ENCODE measurements around the gene ASPRV1. TPM values are rescaled to one million over a fixed set of nuclear protein-coding genes. Genes with fewer than 3 reads are reported as not detected.

Gene ASPRV1
- total and polyA plus RNA-seq, 2 experiments from 2014 or later: 0.73 TPM; not detected in 1

DNA sequence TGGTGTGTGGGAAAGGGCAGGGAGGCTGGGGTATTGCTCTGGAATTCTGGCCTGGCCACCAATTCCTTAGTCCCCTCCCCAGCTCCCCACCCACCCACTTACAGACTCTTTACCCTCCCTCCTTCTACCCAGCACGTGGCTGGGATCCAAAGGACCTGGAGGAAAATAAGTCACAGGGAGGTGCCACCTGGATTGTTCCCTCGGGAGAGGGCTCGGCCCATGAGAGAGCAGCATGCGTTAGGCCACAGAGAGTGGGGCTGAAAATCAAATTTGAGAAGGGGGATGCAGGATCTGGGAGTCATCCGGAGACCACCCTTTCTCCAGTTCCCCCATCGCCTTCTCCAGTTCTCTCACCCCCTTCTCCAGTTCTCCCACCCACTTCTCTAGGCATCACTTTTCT lies 3.0 kb downstream of the ASPRV1 start:
- Histone ChIP-seq H4K20me1 (ENCODE audit: insufficient read depth, poor library complexity, severe bottlenecking) (no peaks in the 10 kb centered on the region), H3K4me1 (ENCODE audit: insufficient read depth) (no peaks in the 10 kb centered on the region), H3K9me2 (replicated peaks; ENCODE audit: insufficient read depth) (no peaks in the 10 kb centered on the region), H3K4me2 (no peak overlapping the region), H3K27ac (no peak overlapping the region), H3K79me2 (no peaks in the 10 kb centered on the region), H3K4me3 (no peak overlapping the region), H3K36me3 (replicated peaks; ENCODE audit: insufficient read depth, low read depth) (no peaks in the 10 kb centered on the region), H2AFZ (no peak overlapping the region), H3K9me3 (ENCODE audit: low read depth) (no peaks in the 10 kb centered on the region), H3K27me3 (peaks cover 3% of the 10 kb centered on the region)
- TF ChIP-seq EZH2phosphoT487 (IDR thresholded peaks at IDR 0.05; ENCODE audit: low read depth, severe bottlenecking, unreplicated experiment) (no peak), EZH2 (IDR thresholded peaks at IDR 0.05; ENCODE audit: borderline replicate concordance) (no peak), CTCF (IDR thresholded peaks at IDR 0.05; ENCODE audit: poor library complexity) (no peak)
- no peak for DNase-seq (ENCODE audit: low spot score)
- WGBS (ENCODE audit: low lambda C conversion rate, missing lambda C conversion rate): 84% methylated on average over 6 of the region's 6 CpGs

DNA sequence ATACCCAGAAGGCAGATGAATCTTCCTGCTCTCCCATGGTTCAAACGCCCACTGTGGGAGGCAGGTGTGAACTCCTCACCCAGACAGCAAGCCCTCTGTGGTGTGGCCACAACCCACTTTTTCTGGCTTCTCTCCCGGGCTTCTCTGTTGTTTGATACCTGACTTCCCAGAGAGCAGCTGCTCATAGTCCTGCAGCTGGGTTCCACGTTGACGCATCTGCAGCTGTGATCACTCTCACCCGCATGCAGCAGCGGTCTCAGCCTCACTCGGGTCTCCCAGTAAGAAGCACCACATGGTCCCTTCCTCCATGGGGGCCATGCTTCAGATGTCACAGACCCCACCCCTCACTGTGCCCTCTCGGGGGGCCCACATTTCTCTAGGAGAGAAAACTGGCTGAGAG lies 3.5 kb downstream of the ASPRV1 start:
- peaks cover 3% of the 10 kb centered on the region for H3K27me3 ChIP-seq
- WGBS (ENCODE audit: low lambda C conversion rate, missing lambda C conversion rate): 82% methylated on average over 8 of the region's 8 CpGs
- H3K4me1 ChIP-seq (ENCODE audit: insufficient read depth): no peaks in the 10 kb centered on the region
- no peaks in the 10 kb centered on the region for H3K9me2 ChIP-seq (replicated peaks; ENCODE audit: insufficient read depth)
- no peaks in the 10 kb centered on the region for H3K36me3 ChIP-seq (replicated peaks; ENCODE audit: insufficient read depth, low read depth)
- no peak overlapping the region for H3K27ac ChIP-seq
- H3K79me2 ChIP-seq: no peaks in the 10 kb centered on the region
- no peak overlapping the region for H3K4me2 ChIP-seq
- DNase-seq (ENCODE audit: low spot score): no peak
- no peak overlapping the region for H3K4me3 ChIP-seq
- no peak overlapping the region for H2AFZ ChIP-seq
- H4K20me1 ChIP-seq (ENCODE audit: insufficient read depth, poor library complexity, severe bottlenecking): no peaks in the 10 kb centered on the region
- H3K9me3 ChIP-seq (ENCODE audit: low read depth): no peaks in the 10 kb centered on the region
- TF ChIP-seq EZH2 (IDR thresholded peaks at IDR 0.05; ENCODE audit: borderline replicate concordance): no peak
- TF ChIP-seq CTCF (IDR thresholded peaks at IDR 0.05; ENCODE audit: poor library complexity): no peak
- TF ChIP-seq EZH2phosphoT487 (IDR thresholded peaks at IDR 0.05; ENCODE audit: low read depth, severe bottlenecking, unreplicated experiment): no peak

DNA sequence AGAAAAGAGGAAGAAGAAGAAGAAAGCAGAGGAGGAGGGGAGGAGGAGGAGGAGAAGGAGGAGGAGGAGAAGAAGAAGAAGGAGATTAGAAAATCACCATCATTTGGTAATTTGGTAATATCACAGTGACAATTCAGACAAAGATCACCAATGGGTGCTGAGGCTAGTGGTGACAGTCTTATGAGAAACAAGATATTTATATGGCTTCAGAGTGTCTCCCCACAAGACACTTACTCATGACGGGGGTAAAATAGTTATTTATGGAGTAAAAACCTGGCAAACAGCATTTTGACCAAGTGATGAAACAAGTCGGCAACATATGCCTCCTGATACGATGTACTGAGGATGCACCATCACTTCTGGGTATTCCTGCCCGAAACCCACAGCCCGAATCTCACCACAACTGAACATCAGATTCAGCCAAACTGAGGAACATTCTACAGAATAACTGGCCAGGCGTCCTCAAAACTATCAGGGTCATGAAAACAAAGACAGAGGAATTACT lies 4.9 kb downstream of the ASPRV1 start:
- Histone ChIP-seq H3K27ac (no peak overlapping the region), H3K4me2 (no peak overlapping the region), H2AFZ (no peak overlapping the region), H3K4me1 (ENCODE audit: insufficient read depth) (no peaks in the 10 kb centered on the region), H3K4me3 (no peak overlapping the region), H3K79me2 (no peaks in the 10 kb centered on the region), H3K9me2 (replicated peaks; ENCODE audit: insufficient read depth) (no peaks in the 10 kb centered on the region), H4K20me1 (ENCODE audit: insufficient read depth, poor library complexity, severe bottlenecking) (no peaks in the 10 kb centered on the region), H3K36me3 (replicated peaks; ENCODE audit: insufficient read depth, low read depth) (no peaks in the 10 kb centered on the region), H3K27me3 (peaks cover 3% of the 10 kb centered on the region), H3K9me3 (ENCODE audit: low read depth) (no peaks in the 10 kb centered on the region)
- DNase-seq (ENCODE audit: low spot score): no peak
- 88% methylated on average over 6 of the region's 6 CpGs for WGBS (ENCODE audit: low lambda C conversion rate, missing lambda C conversion rate)
- TF ChIP-seq EZH2phosphoT487 (IDR thresholded peaks at IDR 0.05; ENCODE audit: low read depth, severe bottlenecking, unreplicated experiment) (no peak), EZH2 (IDR thresholded peaks at IDR 0.05; ENCODE audit: borderline replicate concordance) (no peak), CTCF (IDR thresholded peaks at IDR 0.05; ENCODE audit: poor library complexity) (no peak)

GRCh38 chr2:69955029-69955428 lies 6.4 kb downstream of the ASPRV1 start:
- TF ChIP-seq EZH2 (IDR thresholded peaks at IDR 0.05; ENCODE audit: borderline replicate concordance): no peak
- TF ChIP-seq CTCF (IDR thresholded peaks at IDR 0.05; ENCODE audit: poor library complexity): no peak
- TF ChIP-seq EZH2phosphoT487 (IDR thresholded peaks at IDR 0.05; ENCODE audit: low read depth, severe bottlenecking, unreplicated experiment): no peak
- no peak for DNase-seq (ENCODE audit: low spot score)
- no peaks in the 10 kb centered on the region for H3K79me2 ChIP-seq
- H3K27ac ChIP-seq: no peak overlapping the region
- H3K27me3 ChIP-seq: peaks cover 3% of the 10 kb centered on the region
- H3K36me3 ChIP-seq (replicated peaks; ENCODE audit: insufficient read depth, low read depth): no peaks in the 10 kb centered on the region
- H2AFZ ChIP-seq: no peak overlapping the region
- H4K20me1 ChIP-seq (ENCODE audit: insufficient read depth, poor library complexity, severe bottlenecking): no peaks in the 10 kb centered on the region
- WGBS (ENCODE audit: low lambda C conversion rate, missing lambda C conversion rate): 90% methylated on average over 11 of the region's 11 CpGs
- H3K4me1 ChIP-seq (ENCODE audit: insufficient read depth): no peaks in the 10 kb centered on the region
- H3K4me3 ChIP-seq: no peak overlapping the region
- no peaks in the 10 kb centered on the region for H3K9me3 ChIP-seq (ENCODE audit: low read depth)
- no peak overlapping the region for H3K4me2 ChIP-seq
- no peaks in the 10 kb centered on the region for H3K9me2 ChIP-seq (replicated peaks; ENCODE audit: insufficient read depth)
